RWPE1 (cell line): ENCODE data around the gene SYTL3.

ENCODE experiments used
- CTCF ChIA-PET: fragments of 350-600 bp; sonication (Branson Sonifier 250); formaldehyde crosslinking; extraction: SDS; loops from one replicate; lab custom pipeline; 2021; lab: Yijun Ruan, JAX
- POLR2A ChIA-PET: fragments of 400-600 bp; formaldehyde crosslinking; extraction: SDS; loops from one replicate; lab custom pipeline; 2020; ENCODE audit warnings: antibody characterized with exemption; ENCODE audit not compliant: low non-redundant PET; lab: Yijun Ruan, JAX
- DNase-seq: peaks from one replicate; pipeline ENCODE4 v3.0.0; 2012; ENCODE audit warnings: low spot score
- H3K27ac ChIP-seq: fragments of 450-650 bp; 2 replicates; pipeline ENCODE4 v1.5.1; 2017
- TF ChIP-seq, protein P1 (sequence below): fragments of 450-650 bp; conservative IDR thresholded peaks from 2 replicates; pipeline ENCODE4 v1.5.1; 2017; ENCODE audit warnings: low read depth, mild to moderate bottlenecking

SYTL3 gene

DNA sequence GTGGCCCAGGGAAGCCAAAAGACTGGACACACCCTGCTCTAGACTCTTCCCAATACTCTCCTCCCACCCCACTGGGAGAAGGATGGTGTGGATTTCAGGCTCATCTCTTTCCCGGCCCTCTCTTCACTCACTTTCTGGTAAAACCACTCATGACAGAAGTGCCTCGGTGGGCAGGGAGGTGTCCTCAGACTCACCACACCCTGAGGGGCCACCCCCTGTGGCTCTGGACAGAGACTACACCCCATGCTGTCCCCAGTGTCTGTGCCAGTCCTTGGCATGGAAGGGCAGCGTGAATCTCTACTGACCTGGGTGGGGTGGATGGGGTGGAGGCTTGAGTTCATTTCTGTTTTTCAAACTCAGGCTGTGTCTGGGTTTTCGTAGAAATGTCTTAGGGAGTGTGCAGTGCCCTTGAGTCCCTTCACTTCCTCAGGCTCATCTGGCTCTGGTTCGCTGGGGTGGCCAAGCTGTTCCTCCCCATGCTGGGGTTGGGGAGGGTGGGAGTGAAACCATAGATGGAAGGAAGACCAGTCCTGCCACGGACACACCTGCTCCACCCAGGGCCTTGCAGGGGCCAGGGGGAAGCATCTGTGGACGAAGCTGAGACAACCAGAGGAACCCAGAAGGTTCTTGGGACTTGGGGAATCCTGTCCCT lies 110.2 kb downstream of the SYTL3 start:
- TF ChIP-seq, protein P1, sequence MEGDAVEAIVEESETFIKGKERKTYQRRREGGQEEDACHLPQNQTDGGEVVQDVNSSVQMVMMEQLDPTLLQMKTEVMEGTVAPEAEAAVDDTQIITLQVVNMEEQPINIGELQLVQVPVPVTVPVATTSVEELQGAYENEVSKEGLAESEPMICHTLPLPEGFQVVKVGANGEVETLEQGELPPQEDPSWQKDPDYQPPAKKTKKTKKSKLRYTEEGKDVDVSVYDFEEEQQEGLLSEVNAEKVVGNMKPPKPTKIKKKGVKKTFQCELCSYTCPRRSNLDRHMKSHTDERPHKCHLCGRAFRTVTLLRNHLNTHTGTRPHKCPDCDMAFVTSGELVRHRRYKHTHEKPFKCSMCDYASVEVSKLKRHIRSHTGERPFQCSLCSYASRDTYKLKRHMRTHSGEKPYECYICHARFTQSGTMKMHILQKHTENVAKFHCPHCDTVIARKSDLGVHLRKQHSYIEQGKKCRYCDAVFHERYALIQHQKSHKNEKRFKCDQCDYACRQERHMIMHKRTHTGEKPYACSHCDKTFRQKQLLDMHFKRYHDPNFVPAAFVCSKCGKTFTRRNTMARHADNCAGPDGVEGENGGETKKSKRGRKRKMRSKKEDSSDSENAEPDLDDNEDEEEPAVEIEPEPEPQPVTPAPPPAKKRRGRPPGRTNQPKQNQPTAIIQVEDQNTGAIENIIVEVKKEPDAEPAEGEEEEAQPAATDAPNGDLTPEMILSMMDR, result no peak
- DNase-seq, result no peak
- H3K27ac ChIP-seq, result peak overlapping the region; percentile 10
- ChIA-PET POLR2A (no interaction called here), CTCF (no interaction called here)

DNA sequence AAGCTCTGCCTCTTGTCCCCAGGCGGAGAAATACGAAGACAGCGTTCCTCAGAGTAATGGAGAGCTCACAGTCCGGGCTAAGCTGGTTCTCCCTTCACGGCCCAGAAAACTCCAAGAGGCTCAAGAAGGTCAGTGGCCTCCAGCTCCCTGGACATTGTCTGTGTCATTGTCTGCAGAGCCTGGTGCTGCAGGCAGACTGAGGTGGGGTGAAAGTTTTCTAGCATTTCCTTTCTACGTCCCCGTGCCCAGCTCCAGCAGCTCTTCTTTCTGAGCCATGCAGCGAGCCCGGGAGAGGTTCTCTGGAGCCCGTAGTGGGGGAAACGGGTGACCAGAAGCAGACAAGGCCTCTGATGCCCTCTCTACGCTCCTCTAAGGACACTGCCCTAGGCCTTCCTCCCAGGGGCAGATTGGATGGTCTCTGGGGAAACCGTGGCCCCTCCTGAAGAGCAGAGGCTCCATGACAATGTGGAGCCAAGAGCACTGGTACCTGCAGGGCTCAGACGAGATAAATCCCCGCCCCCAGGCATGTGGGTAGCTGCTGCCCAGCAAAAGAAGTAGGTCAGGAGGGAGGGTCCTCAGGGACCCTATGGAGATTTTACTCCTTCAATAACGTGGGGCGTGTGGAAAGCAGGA lies 110.9 kb downstream of the SYTL3 start:
- H3K27ac ChIP-seq, result peak overlapping the region; percentile 10
- POLR2A ChIA-PET, result no interaction called here
- DNase-seq, result no peak
- CTCF ChIA-PET, result no interaction called here
- TF ChIP-seq, protein P1, result no peak

DNA sequence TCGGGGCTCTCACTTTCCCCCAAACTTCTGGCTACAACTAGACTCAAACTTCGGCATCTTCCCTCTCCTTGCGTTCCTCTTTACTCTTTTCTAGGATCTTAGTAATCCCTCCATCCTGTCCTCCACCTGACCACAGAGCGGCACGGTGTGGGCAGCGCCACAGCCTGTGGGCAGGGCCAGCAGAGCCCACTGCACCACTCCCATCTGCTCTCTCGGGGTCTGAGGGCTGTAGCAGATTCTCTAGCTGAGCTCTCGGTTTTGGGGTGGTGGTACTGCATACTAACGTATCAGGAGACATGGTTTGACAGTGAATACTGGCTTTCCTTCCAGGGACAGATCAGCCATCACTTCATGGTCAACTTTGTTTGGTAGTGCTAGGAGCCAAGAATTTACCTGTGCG lies 111.9 kb downstream of the SYTL3 start:
- no peak for DNase-seq
- ChIA-PET POLR2A (no interaction called here), CTCF (no interaction called here)
- TF ChIP-seq, protein P1, result no peak
- H3K27ac ChIP-seq, result no peak overlapping the region

DNA sequence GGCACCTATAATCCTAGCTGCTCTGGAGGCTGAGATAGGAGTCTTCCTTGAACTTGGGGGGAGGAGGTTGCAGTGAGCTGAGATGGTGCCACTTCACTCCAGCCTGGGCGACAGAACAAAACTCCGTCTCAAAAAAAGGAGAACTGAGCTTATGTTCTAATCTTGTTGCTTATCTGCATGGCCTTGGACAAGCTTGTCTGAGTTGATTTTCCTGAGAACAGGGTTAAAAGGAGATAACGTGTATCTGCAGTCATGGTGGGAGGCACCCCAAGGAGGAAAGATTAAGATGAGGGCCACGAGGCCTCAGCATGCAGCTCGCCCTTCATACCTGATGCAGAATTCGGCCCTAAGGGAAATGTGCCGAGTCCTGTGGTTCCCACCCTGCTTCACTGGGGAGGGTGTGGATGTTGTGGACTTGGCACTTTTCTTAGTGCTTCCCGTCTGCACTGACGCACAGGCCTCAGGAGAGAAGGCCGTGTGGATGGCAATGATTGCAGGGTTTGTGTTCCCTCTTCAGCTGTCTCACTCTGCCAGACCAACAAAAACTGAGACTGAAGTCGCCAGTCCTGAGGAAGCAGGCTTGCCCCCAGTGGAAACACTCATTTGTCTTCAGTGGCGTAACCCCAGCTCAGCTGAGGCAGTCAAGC lies 113.1 kb downstream of the SYTL3 start:
- ChIA-PET POLR2A (no interaction called here), CTCF (interaction anchor here (0.6 to 0.7 kb wide), 3 partner anchors 46 to 83 kb away, joined by 3 read pairs; no protein-coding TSS in a partner anchor)
- TF ChIP-seq, protein P1, result no peak
- DNase-seq, result no peak
- H3K27ac ChIP-seq, result peak overlapping the region; percentile 50

DNA sequence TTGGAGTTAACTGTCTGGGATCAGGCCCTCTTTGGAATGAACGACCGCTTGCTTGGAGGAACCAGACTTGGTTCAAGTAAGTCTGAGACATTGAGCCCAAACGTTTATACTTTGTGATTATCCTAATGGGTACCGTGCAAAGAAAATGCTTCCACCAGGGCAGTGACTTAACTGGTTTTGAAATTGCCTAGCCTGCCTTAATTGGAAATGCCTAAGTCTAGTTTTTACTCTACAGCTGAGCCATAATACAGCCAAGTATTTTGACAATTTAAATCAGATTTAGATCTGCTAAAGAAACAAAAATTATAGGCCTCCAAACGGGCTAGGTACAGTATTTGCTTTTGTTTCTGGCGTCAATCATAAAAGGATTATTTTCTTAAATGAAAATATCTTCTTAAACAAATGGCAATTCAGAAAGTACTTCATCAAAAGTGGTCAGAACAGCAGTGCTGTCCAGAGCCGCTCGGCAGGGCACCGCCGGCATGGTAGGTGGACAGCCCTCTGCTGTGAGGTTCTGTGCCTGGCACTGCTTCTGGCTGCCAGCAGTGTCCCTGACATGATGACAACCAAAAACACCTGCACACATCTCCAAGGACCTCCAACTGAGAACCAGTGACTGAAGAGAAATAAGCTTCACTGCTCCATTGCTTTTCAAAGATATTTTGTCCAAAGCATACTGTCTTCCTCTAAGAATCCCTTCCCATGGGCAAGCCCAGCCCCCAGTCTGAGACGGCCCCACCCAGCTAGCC lies 113.8 kb downstream of the SYTL3 start:
- ChIA-PET CTCF (interaction anchor here (0.6 to 1.6 kb wide), 2 partner anchors 59 to 67 kb away, joined by 3 to 6 read pairs; no protein-coding TSS in a partner anchor), POLR2A (no interaction called here)
- DNase-seq, result no peak
- H3K27ac ChIP-seq, result peak overlapping the region; percentile 50
- TF ChIP-seq, protein P1, result no peak
